Mononuclear cell (primary cell): ENCODE data around the gene CASZ1. TPM values are rescaled to one million over a fixed set of nuclear protein-coding genes. Genes with fewer than 3 reads are reported as not detected.

Experiments used
- H3K27me3 ChIP-seq: 2 replicates; pipeline ENCODE4 v1.6.0; 2011; ENCODE audit warnings: low read length, control low read depth; ENCODE audit not compliant: insufficient read depth
- H3K4me1 ChIP-seq: 2 replicates; pipeline ENCODE4 v1.5.1; 2011; ENCODE audit warnings: mild to moderate bottlenecking, low read length, control low read depth; ENCODE audit not compliant: insufficient read depth
- H3K4me3 ChIP-seq: 2 replicates; pipeline ENCODE4 v1.5.1; 2011; ENCODE audit warnings: mild to moderate bottlenecking, low read length, moderate library complexity
- H3K9me3 ChIP-seq: 2 replicates; pipeline ENCODE4 v1.5.1; 2011; ENCODE audit warnings: low read depth, mild to moderate bottlenecking, control low read depth, low read length
- total RNA-seq: library from RNA; depleted of rRNA; stranded (reverse); fragments of >200 nt; gene quantifications from one replicate; pipeline ENCODE4 v1.2.3, GENCODE V29; 2012

Gene CASZ1, protein sequence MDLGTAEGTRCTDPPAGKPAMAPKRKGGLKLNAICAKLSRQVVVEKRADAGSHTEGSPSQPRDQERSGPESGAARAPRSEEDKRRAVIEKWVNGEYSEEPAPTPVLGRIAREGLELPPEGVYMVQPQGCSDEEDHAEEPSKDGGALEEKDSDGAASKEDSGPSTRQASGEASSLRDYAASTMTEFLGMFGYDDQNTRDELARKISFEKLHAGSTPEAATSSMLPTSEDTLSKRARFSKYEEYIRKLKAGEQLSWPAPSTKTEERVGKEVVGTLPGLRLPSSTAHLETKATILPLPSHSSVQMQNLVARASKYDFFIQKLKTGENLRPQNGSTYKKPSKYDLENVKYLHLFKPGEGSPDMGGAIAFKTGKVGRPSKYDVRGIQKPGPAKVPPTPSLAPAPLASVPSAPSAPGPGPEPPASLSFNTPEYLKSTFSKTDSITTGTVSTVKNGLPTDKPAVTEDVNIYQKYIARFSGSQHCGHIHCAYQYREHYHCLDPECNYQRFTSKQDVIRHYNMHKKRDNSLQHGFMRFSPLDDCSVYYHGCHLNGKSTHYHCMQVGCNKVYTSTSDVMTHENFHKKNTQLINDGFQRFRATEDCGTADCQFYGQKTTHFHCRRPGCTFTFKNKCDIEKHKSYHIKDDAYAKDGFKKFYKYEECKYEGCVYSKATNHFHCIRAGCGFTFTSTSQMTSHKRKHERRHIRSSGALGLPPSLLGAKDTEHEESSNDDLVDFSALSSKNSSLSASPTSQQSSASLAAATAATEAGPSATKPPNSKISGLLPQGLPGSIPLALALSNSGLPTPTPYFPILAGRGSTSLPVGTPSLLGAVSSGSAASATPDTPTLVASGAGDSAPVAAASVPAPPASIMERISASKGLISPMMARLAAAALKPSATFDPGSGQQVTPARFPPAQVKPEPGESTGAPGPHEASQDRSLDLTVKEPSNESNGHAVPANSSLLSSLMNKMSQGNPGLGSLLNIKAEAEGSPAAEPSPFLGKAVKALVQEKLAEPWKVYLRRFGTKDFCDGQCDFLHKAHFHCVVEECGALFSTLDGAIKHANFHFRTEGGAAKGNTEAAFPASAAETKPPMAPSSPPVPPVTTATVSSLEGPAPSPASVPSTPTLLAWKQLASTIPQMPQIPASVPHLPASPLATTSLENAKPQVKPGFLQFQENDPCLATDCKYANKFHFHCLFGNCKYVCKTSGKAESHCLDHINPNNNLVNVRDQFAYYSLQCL (N-terminal part only)
- total RNA-seq = 18.8 TPM

- peaks cover 43% of the 10 kb centered on the region for H3K27me3 ChIP-seq
- no peak within 1 kb of the TSS for H3K4me3 ChIP-seq
- H3K9me3 ChIP-seq = no peaks in the 10 kb centered on the region
- peaks cover 3% of the 10 kb centered on the region for H3K4me1 ChIP-seq
These were observed at the start of gene CASZ1 for GRCh38 chr1:10796029-10796944. CASZ1 (minus strand) TSS chr1:10796646; CDS start chr1:10693889, 102,757 bp downstream.

- H3K27me3 ChIP-seq = no peaks in the 10 kb centered on the region
- H3K4me1 ChIP-seq = no peaks in the 10 kb centered on the region
- no peak overlapping the region for H3K4me3 ChIP-seq
- peaks cover 6% of the 10 kb centered on the region for H3K9me3 ChIP-seq
These were observed 47.3 kb upstream of the CASZ1 start for GRCh38 chr1:10843697-10844096.

DNA sequence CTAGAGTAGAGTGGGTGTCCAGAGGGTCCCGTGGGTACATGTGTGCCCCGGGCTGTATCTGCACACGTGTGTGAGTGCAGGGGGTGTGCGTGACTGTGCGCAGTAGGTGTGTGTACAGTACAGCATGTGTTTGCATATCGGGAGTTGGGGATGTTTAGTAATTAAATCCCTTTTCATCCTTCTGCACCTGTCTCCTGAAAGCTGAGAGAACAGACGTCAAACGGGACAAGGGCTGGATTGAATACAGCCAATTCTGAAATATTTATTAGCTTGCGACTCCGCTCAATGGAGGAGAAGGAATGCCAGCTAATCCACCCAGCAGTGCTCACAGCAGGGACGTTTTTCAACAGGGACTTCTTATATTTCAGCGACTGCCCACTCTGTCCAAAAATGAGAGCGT lies 44.7 kb upstream of the CASZ1 start:
- Histone ChIP-seq H3K4me3 (no peak overlapping the region), H3K9me3 (peaks cover 6% of the 10 kb centered on the region), H3K4me1 (no peaks in the 10 kb centered on the region), H3K27me3 (peaks cover 4% of the 10 kb centered on the region)

- Histone ChIP-seq H3K27me3 (peaks cover 11% of the 10 kb centered on the region), H3K4me3 (no peak overlapping the region), H3K9me3 (peaks cover 6% of the 10 kb centered on the region), H3K4me1 (no peaks in the 10 kb centered on the region)
These were observed 42.8 kb upstream of the CASZ1 start for GRCh38 chr1:10839188-10839770.

DNA sequence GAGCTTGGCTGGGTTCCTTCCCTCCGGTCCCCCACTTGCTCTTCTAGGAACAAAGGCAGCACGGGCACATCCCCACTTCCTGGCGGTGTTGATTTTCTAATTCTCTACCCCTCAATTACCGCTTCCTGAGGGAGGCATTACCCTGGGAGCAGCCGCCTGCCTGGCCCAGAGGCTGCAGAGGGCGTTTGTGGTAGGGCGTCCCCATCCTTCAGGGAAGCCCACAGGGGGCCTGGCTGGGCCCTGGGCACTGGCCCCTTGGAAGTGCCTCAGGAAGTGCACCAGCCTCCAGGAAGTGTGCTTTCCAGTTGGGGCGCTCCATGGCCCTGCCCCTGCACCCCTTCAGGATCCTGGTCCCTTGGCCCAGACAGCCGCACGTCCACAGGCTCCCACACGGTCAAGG lies 42.1 kb upstream of the CASZ1 start:
- H3K27me3 ChIP-seq = peaks cover 11% of the 10 kb centered on the region

GRCh38 chr1:10836726-10837125 lies 40.3 kb upstream of the CASZ1 start:
- no peaks in the 10 kb centered on the region for H3K4me1 ChIP-seq
- peaks cover 11% of the 10 kb centered on the region for H3K27me3 ChIP-seq

More for the DNA sequence above, 42.1 kb upstream of the CASZ1 start:
- H3K9me3 ChIP-seq = peaks cover under 1% of the 10 kb centered on the region
- H3K4me1 ChIP-seq = no peaks in the 10 kb centered on the region
- H3K4me3 ChIP-seq = no peak overlapping the region

DNA sequence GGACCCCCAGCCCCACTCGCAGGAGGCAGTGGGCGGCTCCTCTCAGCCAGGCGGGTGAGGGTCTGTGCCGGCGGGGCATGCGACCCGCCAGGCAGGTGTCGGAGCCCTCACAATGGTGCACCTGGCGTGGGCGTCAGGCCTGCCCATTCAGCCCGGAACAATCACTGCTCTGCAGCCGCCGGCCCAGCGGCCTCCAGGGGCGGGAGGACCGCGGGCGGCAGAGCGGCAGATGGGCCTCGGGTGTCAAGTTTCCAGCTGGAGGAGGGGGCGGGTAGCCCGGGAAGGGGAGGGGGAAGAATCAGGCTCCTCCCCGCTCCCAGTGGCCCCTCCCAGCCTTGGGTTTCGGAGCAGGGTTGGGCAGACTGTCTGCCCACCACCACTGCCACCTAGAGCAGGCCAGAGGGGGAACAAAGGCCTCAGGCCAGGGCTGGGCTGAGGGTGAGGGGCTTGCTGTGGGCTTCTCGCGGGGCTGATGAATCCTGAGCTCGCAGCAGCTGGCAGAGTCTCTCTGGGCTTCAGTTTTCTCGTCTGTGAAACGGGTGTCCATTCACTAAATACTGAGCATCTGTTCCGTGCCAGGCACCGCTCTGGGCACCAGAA lies 39.5 kb upstream of the CASZ1 start:
- Histone ChIP-seq H3K9me3 (no peaks in the 10 kb centered on the region), H3K4me3 (no peak overlapping the region), H3K4me1 (no peaks in the 10 kb centered on the region), H3K27me3 (peaks cover 11% of the 10 kb centered on the region)

More at GRCh38 chr1:10836726-10837125, 40.3 kb upstream of the CASZ1 start:
- Histone ChIP-seq H3K4me3 (no peak overlapping the region), H3K9me3 (no peaks in the 10 kb centered on the region)

- H3K9me3 ChIP-seq = no peaks in the 10 kb centered on the region
- H3K4me1 ChIP-seq = no peaks in the 10 kb centered on the region
- peaks cover 11% of the 10 kb centered on the region for H3K27me3 ChIP-seq
- H3K4me3 ChIP-seq = no peak overlapping the region
These were observed 39.0 kb upstream of the CASZ1 start for GRCh38 chr1:10835421-10835820.

GRCh38 chr1:10834770-10835412 lies 38.4 kb upstream of the CASZ1 start:
- Histone ChIP-seq H3K9me3 (no peaks in the 10 kb centered on the region), H3K27me3 (peaks cover 11% of the 10 kb centered on the region), H3K4me3 (no peak overlapping the region), H3K4me1 (no peaks in the 10 kb centered on the region)

- Histone ChIP-seq H3K9me3 (no peaks in the 10 kb centered on the region), H3K27me3 (peaks cover 11% of the 10 kb centered on the region), H3K4me1 (no peaks in the 10 kb centered on the region), H3K4me3 (no peak overlapping the region)
These were observed 37.4 kb upstream of the CASZ1 start for GRCh38 chr1:10833630-10834557.

GRCh38 chr1:10832703-10833102 lies 36.3 kb upstream of the CASZ1 start:
- H3K4me1 ChIP-seq = no peaks in the 10 kb centered on the region
- H3K27me3 ChIP-seq = peaks cover 11% of the 10 kb centered on the region
- no peaks in the 10 kb centered on the region for H3K9me3 ChIP-seq
- no peak overlapping the region for H3K4me3 ChIP-seq

- H3K27me3 ChIP-seq = peaks cover 7% of the 10 kb centered on the region
- H3K4me1 ChIP-seq = no peaks in the 10 kb centered on the region
These were observed 34.7 kb upstream of the CASZ1 start for GRCh38 chr1:10830961-10831668.

More at GRCh38 chr1:10830961-10831668, 34.7 kb upstream of the CASZ1 start:
- H3K4me3 ChIP-seq = no peak overlapping the region
- H3K9me3 ChIP-seq = no peaks in the 10 kb centered on the region
